K562 treated with DMSO at 1 percent for 48 hours (cell line): ENCODE results near the gene MYOCOS. TPM values are rescaled to one million over a fixed set of nuclear protein-coding genes. Genes with fewer than 3 reads are reported as not detected.

ENCODE experiments used
- total RNA-seq: library from RNA; unstranded; fragments of 300-600 nt; gene quantifications from 2 replicates; pipeline ENCODE4 v1.2.3, GENCODE V29; 2022; ENCODE audit warnings: low replicate concordance; ENCODE audit errors: extremely low read depth

MYOCOS gene
- not detected in 2 replicates for total RNA-seq

GRCh38 chr1:171622152-171622462 is at the start of gene MYOCOS:
Gene MYOCOS (plus strand): TSS chr1:171622243. CDS start chr1:171623884, 1,641 bp downstream.

GRCh38 chr1:171652234-171652822 is 30.3 kb downstream of the MYOCOS start, which contains the start of gene MYOC:
Gene MYOC (minus strand): TSS chr1:171652688. CDS start chr1:171652611, 77 bp downstream.

Other genes starting within 250 kb of the MYOCOS start
- 908 TPM in 1 of 2 replicates, not detected in the other for gene PRRC2C, start 136.7 kb upstream of the MYOCOS start, total RNA-seq
- gene MYOC, start 30.4 kb downstream of the MYOCOS start, total RNA-seq = not detected in 2 replicates
- gene VAMP4, start 119.8 kb downstream of the MYOCOS start, total RNA-seq = not detected in 2 replicates
- not detected in 2 replicates for gene METTL13, start 159.4 kb downstream of the MYOCOS start, total RNA-seq
- not detected in 2 replicates for gene DNM3, start 219.3 kb downstream of the MYOCOS start, total RNA-seq